GM13976 (cell line): ENCODE data around the gene RYR3.

Experiments used
- DNase-seq: peaks from one replicate; pipeline ENCODE4 v3.0.0; 2012; ENCODE audit warnings: low spot score
- in situ Hi-C: fragments of 300-500 bp; cut with MboI; formaldehyde crosslinking; loops from one replicate; pipeline ENCODE4 v1.12.0; 2022; ENCODE audit warnings: low sequenced_read_pairs, mixed read lengths, inconsistent platforms; ENCODE audit not compliant: unreplicated experiment
- TF ChIP-seq, protein P1 (sequence below): IDR thresholded peaks from 2 replicates; pipeline ENCODE4 v1.5.1; 2012; ENCODE audit warnings: borderline replicate concordance, mild to moderate bottlenecking; ENCODE audit not compliant: insufficient read depth; ENCODE audit errors: extremely low read depth, missing control alignments, control extremely low read depth

The RYR3 gene

GRCh38 chr15:33314069-33314468 lies 3.3 kb downstream of the RYR3 start:
- TF ChIP-seq, protein P1, sequence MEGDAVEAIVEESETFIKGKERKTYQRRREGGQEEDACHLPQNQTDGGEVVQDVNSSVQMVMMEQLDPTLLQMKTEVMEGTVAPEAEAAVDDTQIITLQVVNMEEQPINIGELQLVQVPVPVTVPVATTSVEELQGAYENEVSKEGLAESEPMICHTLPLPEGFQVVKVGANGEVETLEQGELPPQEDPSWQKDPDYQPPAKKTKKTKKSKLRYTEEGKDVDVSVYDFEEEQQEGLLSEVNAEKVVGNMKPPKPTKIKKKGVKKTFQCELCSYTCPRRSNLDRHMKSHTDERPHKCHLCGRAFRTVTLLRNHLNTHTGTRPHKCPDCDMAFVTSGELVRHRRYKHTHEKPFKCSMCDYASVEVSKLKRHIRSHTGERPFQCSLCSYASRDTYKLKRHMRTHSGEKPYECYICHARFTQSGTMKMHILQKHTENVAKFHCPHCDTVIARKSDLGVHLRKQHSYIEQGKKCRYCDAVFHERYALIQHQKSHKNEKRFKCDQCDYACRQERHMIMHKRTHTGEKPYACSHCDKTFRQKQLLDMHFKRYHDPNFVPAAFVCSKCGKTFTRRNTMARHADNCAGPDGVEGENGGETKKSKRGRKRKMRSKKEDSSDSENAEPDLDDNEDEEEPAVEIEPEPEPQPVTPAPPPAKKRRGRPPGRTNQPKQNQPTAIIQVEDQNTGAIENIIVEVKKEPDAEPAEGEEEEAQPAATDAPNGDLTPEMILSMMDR: no peak
- no peak for DNase-seq
- in situ Hi-C loops: loop anchor here (25.0 kb wide), 1 partner anchor 673 kb away; no protein-coding TSS in a partner anchor

GRCh38 chr15:33315044-33315443 lies 4.3 kb downstream of the RYR3 start:
- TF ChIP-seq, protein P1: no peak
- DNase-seq: no peak
- in situ Hi-C loops: loop anchor here (25.0 kb wide), 1 partner anchor 672 kb away; no protein-coding TSS in a partner anchor

GRCh38 chr15:33317896-33318295 lies 7.1 kb downstream of the RYR3 start:
- no peak for DNase-seq
- TF ChIP-seq, protein P1: no peak
- in situ Hi-C loops: loop anchor here (25.0 kb wide), 1 partner anchor 669 kb away; no protein-coding TSS in a partner anchor

DNA sequence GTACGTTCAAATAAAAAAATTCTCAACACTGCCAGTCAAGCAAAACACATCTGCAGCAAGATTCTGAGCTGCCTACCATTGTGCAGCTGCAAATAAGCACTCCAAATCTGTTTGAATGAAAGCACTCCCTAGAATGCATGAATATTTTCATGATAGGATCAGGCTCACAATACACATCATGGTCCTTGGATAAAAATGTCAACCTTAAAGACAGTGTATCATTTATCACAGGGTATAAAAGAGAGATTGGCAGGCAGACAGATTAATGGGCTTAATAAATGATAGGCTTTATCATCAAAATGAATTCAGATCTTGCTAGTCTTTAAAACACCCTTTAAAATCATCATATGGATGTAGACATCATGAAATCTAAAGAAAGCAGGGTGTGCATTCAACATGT lies 9.2 kb downstream of the RYR3 start:
- TF ChIP-seq, protein P1: no peak
- DNase-seq: no peak
- in situ Hi-C loops: loop anchor here (25.0 kb wide), 1 partner anchor 667 kb away; no protein-coding TSS in a partner anchor

DNA sequence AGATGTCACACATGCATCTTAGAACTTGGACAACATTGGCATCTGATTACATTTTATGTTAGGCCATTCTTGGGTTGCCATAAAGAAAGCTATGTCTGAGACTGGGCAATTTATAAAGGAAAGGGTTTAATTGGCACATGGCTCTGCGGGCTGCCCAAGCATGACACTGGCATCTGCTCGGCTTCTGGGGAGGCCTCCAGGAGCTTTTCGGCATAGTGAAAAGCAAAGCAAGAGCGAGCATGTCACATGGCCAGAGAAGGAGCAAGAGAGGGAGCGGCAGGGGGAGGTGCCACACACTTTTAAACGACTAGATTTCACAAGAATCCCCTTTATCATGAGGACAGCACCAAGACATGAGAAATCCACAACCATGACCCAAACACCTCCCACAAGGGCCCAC lies 11.3 kb downstream of the RYR3 start:
- TF ChIP-seq, protein P1: no peak
- in situ Hi-C loops: loop anchor here (25.0 kb wide), 1 partner anchor 665 kb away; no protein-coding TSS in a partner anchor
- no peak for DNase-seq

DNA sequence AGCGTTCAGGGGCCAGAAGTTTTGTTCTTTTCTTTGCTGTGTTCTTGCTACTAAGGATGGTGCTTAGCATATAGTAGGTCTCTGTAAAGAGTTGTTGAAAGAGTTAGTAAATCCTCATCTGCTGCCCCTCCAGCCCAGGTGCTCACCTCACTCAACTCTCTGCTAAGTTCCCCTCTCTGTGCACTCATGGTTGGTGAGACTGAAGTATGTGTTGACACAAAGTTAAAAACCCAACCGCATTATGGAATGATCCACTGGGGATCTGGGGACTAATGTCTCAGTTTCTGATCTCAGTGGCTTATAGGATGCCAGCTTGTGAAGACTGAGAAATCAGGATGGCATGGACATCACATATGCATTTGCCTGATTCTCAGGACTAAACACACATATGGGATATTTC lies 13.8 kb downstream of the RYR3 start:
- TF ChIP-seq, protein P1: no peak
- no peak for DNase-seq
- in situ Hi-C loops: loop anchor here (25.0 kb wide), 1 partner anchor 663 kb away; no protein-coding TSS in a partner anchor
